Stimulated activated CD4-positive, alpha-beta T cell treated with anti-CD3 and anti-CD28 coated beads, Interleukin-12 subunit alpha, Interleukin-12 subunit beta, amount 100 ng/mL, for 4 hours (primary cell): ENCODE results near the gene VPS26C.
"Not testable (repeated sequence)": the region's sequence is repeated elsewhere in the genome, so short reads cannot be mapped to it uniquely, and the experiment has no call there.

ENCODE experiments used
- DNase-seq: peaks from one replicate; pipeline ENCODE4 v3.0.0-alpha.2; 2020

VPS26C gene

DNA sequence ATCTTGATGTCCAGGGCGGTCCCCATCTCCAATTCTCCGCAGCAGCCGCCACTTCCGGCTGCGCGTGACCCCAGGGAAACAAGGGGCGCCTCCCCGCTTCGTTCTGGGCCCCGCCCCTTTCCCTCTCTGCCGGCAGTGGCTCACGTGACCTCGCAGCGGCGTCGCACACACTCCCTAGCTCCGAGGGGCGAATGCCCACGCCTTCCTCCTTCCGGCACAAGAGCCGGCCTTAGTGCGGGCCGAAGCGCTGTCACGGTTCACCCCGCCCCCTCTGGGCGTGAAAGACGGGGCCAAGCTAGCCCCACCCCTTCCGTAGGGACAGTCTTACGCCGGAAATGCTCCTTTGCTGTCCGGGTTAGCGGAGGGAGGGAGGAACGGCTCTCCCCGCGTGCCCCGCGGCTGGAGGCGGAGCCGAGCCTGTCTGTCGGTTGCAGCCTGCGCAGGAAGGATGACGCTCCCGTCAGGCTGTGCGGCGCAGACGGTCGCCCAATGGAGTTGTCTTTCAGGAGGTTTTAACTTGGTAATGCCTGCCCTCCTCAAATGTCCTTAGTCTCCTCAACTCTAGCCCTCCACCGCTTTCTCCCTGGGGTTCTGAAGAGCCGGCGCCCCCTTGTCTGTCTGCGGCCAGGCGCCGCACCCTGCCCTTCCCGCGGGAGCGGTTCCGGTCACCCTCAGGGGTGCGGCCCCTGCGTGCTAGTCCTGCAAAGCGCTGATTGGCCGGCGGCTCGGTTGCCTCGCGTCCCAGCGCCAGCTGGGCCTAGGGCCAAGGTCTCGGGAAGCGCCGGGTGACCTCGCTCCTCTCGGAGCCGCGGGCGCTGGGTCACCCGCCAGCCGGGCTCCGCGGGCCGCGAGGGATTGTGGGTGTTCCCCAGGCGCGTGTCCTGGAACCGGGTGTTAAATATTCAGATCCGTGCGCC is at the start of gene VPS26C:
TSS of gene VPS26C (minus strand) at position 66 of the 917 bp plus-strand sequence. CDS start at position 26, 40 bp downstream.
- DNase-seq, result peak; percentile 96

- DNase-seq, result not testable (repeated sequence)
Measured at GRCh38 chr21:37316072-37316471, 48.9 kb upstream of the VPS26C start.

- DNase-seq, result no peak
Measured at GRCh38 chr21:37300114-37300751, 33.1 kb upstream of the VPS26C start.

- DNase-seq, result no peak
Measured at GRCh38 chr21:37297364-37297763, 30.2 kb upstream of the VPS26C start.

- no peak for DNase-seq
Measured at GRCh38 chr21:37294679-37295078, 27.5 kb upstream of the VPS26C start.

GRCh38 chr21:37292941-37293340 is 25.8 kb upstream of the VPS26C start:
- DNase-seq, result no peak

GRCh38 chr21:37292041-37292440 is 24.9 kb upstream of the VPS26C start:
- no peak for DNase-seq

- not testable (repeated sequence) for DNase-seq
Measured at GRCh38 chr21:37283191-37283710, 16.1 kb upstream of the VPS26C start.

- DNase-seq, result not testable (repeated sequence)
Measured at GRCh38 chr21:37282602-37283001, 15.5 kb upstream of the VPS26C start.

DNA sequence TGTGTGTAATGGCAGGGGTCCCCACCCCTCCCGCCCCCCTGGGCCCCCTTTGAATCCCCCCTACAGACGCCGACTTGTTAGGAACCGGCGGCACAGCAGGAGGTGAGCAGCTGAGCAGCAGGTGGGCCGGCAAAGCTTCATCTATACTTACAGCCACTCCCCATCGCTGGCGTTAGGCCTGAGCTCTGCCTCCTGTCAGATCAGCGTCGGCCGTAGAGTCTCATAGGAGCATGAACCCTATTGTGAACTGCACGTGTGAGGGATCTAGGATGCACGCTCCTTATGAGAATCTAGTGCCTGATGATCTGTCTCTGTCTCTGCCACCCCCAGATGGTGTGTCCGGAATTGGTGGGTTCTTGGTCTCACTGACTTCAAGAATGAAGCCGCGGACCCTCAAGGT is 14.9 kb upstream of the VPS26C start:
- DNase-seq, result no peak

GRCh38 chr21:37281579-37281978 is 14.4 kb upstream of the VPS26C start:
- no peak for DNase-seq

DNA sequence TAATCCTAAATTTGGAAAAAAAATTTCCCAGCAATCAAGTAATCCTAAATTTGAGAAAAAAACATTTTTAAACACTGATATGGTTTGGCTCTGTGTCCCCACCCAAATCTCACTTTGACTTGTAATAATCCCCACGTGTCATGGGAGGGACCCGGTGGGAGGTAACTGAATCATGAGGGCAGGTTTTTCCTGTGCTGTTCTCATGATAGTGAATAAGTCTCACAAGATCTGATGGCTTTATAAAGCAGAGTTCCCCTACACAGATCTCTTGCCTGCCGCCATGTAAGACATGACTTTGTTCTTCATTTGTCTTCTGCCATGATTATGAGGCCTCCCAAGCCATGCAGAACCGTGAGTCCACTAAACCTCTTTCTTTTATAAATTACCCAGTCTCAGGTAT is 12.1 kb upstream of the VPS26C start:
- not testable (repeated sequence) for DNase-seq

DNA sequence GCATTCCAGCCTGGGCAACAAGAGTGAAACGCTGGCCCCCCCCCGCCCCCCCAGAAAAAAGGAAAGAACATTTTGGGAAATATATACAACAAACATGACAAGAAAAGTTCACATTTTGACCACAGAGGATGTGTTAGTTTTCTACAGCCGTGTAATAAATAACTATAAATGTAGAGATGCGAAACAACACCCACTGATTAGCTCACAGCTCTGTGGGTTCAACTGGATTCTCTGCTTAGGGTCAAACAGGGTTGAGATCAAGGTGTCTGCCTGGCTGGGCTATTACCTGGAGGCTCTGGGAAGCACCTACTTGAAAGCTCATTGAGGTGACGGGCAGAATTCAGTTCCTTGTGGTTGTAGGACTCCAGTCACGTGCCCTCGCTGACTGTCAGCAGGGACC is 11.1 kb upstream of the VPS26C start:
- DNase-seq, result no peak

DNA sequence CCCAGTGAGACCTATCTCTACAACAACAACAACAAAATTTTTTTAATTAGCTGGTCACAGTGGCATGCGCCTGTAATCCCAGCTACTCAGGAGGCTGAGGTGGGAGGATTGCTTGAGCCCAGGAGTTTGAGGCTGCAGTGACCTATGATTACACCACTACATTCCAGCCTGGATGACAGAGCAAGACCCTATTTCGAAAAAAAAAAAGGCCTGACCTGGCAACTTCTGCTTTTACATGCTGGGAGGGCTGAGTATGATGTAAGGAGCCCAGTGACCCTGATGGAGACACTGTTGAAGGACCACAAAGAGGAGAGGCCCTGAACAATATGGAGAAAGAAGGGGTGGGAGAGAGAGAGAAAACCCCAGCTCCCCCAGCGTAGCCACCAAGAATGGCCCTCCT is 9.2 kb upstream of the VPS26C start:
- DNase-seq, result no peak

GRCh38 chr21:37273911-37274690 is 7.0 kb upstream of the VPS26C start:
- no peak for DNase-seq

- DNase-seq, result no peak
Measured at GRCh38 chr21:37273440-37273839, 6.3 kb upstream of the VPS26C start.

DNA sequence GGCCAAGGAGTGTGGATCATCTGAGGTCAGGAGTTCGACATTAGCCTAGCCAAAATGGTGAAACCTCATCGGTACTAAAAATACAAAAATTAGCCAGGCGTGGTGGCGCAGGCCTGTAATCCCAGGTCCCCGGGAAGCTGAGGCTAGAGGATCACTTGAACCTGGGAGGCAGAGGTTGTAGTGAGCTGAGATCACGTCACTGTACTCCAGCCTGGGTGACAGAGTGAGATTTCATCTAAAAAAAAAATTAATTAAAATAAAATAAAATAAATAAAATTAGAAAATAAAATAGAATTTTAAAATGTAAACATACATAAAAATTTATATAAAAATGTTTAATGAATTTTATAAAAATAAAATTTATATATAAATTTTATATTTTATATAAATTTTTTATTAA is 5.8 kb upstream of the VPS26C start:
- DNase-seq, result no peak

- no peak for DNase-seq
Measured at GRCh38 chr21:37270576-37271365, 3.6 kb upstream of the VPS26C start.

- no peak for DNase-seq
Measured at GRCh38 chr21:37269481-37269880, 2.3 kb upstream of the VPS26C start.

DNA sequence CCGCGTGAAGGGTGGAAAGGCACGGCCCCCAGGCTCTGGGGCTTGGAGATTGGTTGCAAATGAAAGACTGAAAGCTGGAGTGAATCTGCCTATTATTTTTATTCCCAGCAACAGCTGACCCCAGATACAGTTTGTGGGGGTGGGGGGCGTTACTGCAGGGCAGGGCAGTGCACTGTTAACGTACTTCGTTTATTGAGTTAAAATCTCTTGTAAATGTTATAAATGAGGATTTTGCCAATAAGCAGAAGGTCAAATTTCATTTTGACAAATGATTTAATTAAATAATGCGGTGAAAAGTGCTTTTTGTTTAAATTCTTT is 1.0 kb upstream of the VPS26C start:
- DNase-seq, result no peak

DNA sequence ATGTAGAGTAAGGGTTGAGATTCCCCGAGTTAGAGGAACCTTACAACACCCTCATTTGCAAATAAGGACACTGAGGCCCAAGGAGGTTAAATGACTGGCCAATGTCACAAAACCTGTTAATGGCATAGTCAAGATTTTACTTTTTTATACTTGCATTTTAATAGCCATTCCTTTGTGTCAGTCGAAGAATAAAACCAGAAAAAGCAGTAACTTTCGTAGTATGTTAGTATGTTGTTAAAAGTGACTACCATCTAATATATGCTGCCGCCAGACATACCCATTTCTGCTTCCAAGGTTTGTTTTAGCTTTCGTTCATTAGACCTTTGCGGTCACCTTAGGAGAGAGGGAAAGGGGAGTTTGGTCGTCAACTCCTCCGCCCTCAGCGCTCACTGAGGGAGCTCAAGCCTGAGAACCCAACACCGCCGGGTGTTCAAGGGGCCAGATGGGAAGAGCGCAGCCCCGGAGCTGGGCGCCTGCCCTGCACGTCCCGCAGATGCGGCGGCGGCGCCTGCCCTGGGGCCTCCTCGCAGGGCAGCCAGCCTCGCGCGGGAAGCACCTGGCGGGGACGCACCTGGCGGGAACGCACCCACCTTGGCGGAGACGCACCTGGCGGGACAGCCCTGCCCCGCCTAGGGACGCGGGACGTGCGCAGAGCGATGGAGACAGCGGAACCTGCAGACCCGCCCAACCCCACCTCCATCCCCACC is 466 bp downstream of the VPS26C start:
- no peak for DNase-seq

DNA sequence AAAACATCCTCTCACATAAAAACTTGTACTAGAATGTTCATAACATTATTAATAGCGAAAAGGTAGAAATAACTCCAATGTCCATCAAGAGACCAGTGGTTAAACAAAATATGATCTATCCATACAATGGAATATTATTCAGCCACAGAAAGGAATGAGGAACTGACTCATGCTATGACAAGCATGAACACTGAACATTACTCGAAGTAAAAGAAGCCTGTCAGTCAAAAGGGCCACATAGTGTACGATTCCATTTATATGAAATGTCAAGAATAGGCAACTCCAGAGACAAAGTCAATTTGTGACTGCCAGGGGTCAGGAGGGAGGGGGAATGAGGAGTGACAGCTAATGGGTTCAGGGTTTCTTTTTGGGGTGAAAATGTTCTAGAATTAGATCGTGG is 2.3 kb downstream of the VPS26C start:
- no peak for DNase-seq
